Mesothelial cell of epicardium (in vitro differentiated cells): Measurements from ENCODE around the gene SCN9A. TPM values are rescaled to one million over a fixed set of nuclear protein-coding genes. Genes with fewer than 3 reads are reported as not detected.

Experiments used
- DNase-seq, 2 experiments: peaks; one replicate each; pipeline ENCODE4 v3.0.0; 2021; ENCODE audit warnings: low spot score in 2 of 2; ENCODE audit not compliant: unreplicated experiment in 2 of 2
- H3K27ac Mint-ChIP-seq: 2 replicates; pipeline ENCODE4 v1.8.0; 2021; ENCODE audit warnings: mixed read lengths
- H3K27me3 Mint-ChIP-seq: 2 replicates; pipeline ENCODE4 v1.8.0; 2021; ENCODE audit warnings: low read depth, mixed read lengths
- H3K36me3 Mint-ChIP-seq: 2 replicates; pipeline ENCODE4 v1.8.0; 2021; ENCODE audit warnings: mixed read lengths
- H3K4me1 Mint-ChIP-seq: 2 replicates; pipeline ENCODE4 v1.8.0; 2021; ENCODE audit warnings: mixed read lengths
- H3K4me3 Mint-ChIP-seq: 2 replicates; pipeline ENCODE4 v1.8.0; 2021; ENCODE audit warnings: mild to moderate bottlenecking, moderate library complexity, mixed read lengths
- H3K9me3 Mint-ChIP-seq: 2 replicates; pipeline ENCODE4 v1.8.0; 2021; ENCODE audit warnings: mixed read lengths
- CTCF ChIP-seq: fragments of 200-600 bp; sonication (generic); IDR thresholded peaks from one replicate; pipeline ENCODE4 v1.5.0; 2021; ENCODE audit warnings: antibody characterized with exemption; ENCODE audit not compliant: unreplicated experiment
- total RNA-seq: library from RNA; stranded (reverse); gene quantifications from 3 replicates; pipeline ENCODE4 v1.2.1, GENCODE V29; 2021

SCN9A gene
- total RNA-seq, 1 donor from 2014 or later: 2.5 TPM

GRCh38 chr2:166157578-166157977 is 218.2 kb downstream of the SCN9A start:
- H3K27me3 Mint-ChIP-seq: no peaks in the 10 kb centered on the region
- DNase-seq: no peak
- peaks cover 42% of the 10 kb centered on the region for H3K4me1 Mint-ChIP-seq
- TF ChIP-seq CTCF: no peak
- no peaks in the 10 kb centered on the region for H3K36me3 Mint-ChIP-seq
- no peak overlapping the region for H3K4me3 Mint-ChIP-seq
- H3K9me3 Mint-ChIP-seq: no peaks in the 10 kb centered on the region
- no peak overlapping the region for H3K27ac Mint-ChIP-seq

- DNase-seq: no peak
- H3K27me3 Mint-ChIP-seq: no peaks in the 10 kb centered on the region
- no peak overlapping the region for H3K4me3 Mint-ChIP-seq
- no peak overlapping the region for H3K27ac Mint-ChIP-seq
- H3K4me1 Mint-ChIP-seq: peaks cover 36% of the 10 kb centered on the region
- no peak for TF ChIP-seq CTCF
- no peaks in the 10 kb centered on the region for H3K36me3 Mint-ChIP-seq
- H3K9me3 Mint-ChIP-seq: no peaks in the 10 kb centered on the region
Measured at GRCh38 chr2:166156985-166157490, 218.7 kb downstream of the SCN9A start.

GRCh38 chr2:166155589-166155988 is 220.2 kb downstream of the SCN9A start:
- no peak overlapping the region for H3K4me3 Mint-ChIP-seq
- H3K27ac Mint-ChIP-seq: peak overlapping the region; percentile 21
- H3K36me3 Mint-ChIP-seq: no peaks in the 10 kb centered on the region
- H3K9me3 Mint-ChIP-seq: no peaks in the 10 kb centered on the region
- DNase-seq: no peak
- H3K4me1 Mint-ChIP-seq: peaks cover 30% of the 10 kb centered on the region
- H3K27me3 Mint-ChIP-seq: peaks cover 1% of the 10 kb centered on the region
- no peak for TF ChIP-seq CTCF

GRCh38 chr2:166154685-166155338 is 220.9 kb downstream of the SCN9A start:
- Mint-ChIP-seq H3K9me3 (no peaks in the 10 kb centered on the region), H3K27me3 (peaks cover 1% of the 10 kb centered on the region), H3K4me1 (peaks cover 28% of the 10 kb centered on the region), H3K4me3 (no peak overlapping the region), H3K27ac (peak overlapping the region; percentile 57), H3K36me3 (no peaks in the 10 kb centered on the region)
- no peak for DNase-seq
- no peak for TF ChIP-seq CTCF

GRCh38 chr2:166152064-166152463 is 223.7 kb downstream of the SCN9A start:
- DNase-seq: no peak
- TF ChIP-seq CTCF: no peak
- Mint-ChIP-seq H3K36me3 (no peaks in the 10 kb centered on the region), H3K4me3 (no peak overlapping the region), H3K4me1 (peaks cover 39% of the 10 kb centered on the region), H3K9me3 (no peaks in the 10 kb centered on the region), H3K27me3 (peaks cover 6% of the 10 kb centered on the region), H3K27ac (no peak overlapping the region)
